NCI-H82 treated with DMSO at 0.1 percent for 48 hours (cell line): Measurements from ENCODE around the gene HEG1.

ENCODE experiments used
- DNase-seq: peaks from one replicate; lab custom pipeline; 2025; ENCODE audit not compliant: unreplicated experiment; lab: John Stamatoyannopoulos, UW

Gene HEG1

GRCh38 chr3:124918524-124918923 is 137.3 kb downstream of the HEG1 start:
- no peak for DNase-seq

GRCh38 chr3:124916837-124917409 is 138.9 kb downstream of the HEG1 start:
- no peak for DNase-seq
